Ovary (tissue), 9 donors: ENCODE results near the gene ZNF597. TPM values are rescaled to one million over a fixed set of nuclear protein-coding genes. Genes with fewer than 3 reads are reported as not detected.

Experiments
- DNase-seq, 5 donors: peaks; one replicate each; pipeline ENCODE4 v3.0.0-alpha.2; 2019 to 2020
- H3K27ac ChIP-seq, 2 donors: fragments of 200-600 bp; one replicate each; pipeline versions ENCODE4 v1.5.1 to v1.8.0; 2019 to 2022
- H3K27me3 ChIP-seq: fragments of 200-600 bp; one replicate; pipeline ENCODE4 v1.8.0; 2022
- H3K36me3 ChIP-seq: fragments of 200-600 bp; sonication (generic); one replicate; pipeline ENCODE4 v1.5.1; 2019
- H3K4me1 ChIP-seq: one replicate; pipeline ENCODE4 v1.8.1; 2013; ENCODE audit warnings: mild to moderate bottlenecking, moderate library complexity; ENCODE audit not compliant: insufficient read depth
- H3K4me3 ChIP-seq: fragments of 200-600 bp; sonication (generic); one replicate; pipeline ENCODE4 v1.5.1; 2017
- H3K9me3 ChIP-seq, 2 donors: fragments of 200-600 bp in 1 of 2; sonication (generic) in 1 of 2; one replicate each; pipeline versions ENCODE4 v1.5.1 to v1.8.1; 2013 to 2019; ENCODE audit warnings: mild to moderate bottlenecking in 1 of 2, moderate library complexity in 1 of 2
- CTCF ChIP-seq, 3 donors: fragments of 450-650 bp in 2 of 3; fragments of 200-600 bp in 1 of 3; IDR thresholded peaks; one replicate each; pipeline versions ENCODE4 v1.5.1 to v1.8.0; 2016 to 2022; ENCODE audit warnings: antibody characterized with exemption in 3 of 3, mild to moderate bottlenecking in 1 of 3
- EP300 ChIP-seq: sonication (generic); formaldehyde crosslinking; IDR thresholded peaks from one replicate; pipeline ENCODE4 v1.6.1; 2017; ENCODE audit warnings: antibody characterized with exemption
- POLR2A ChIP-seq: fragments of 450-650 bp; IDR thresholded peaks from one replicate; pipeline ENCODE4 v1.6.1; 2017; ENCODE audit warnings: antibody characterized with exemption, mild to moderate bottlenecking, moderate library complexity
- WGBS, 3 donors: extraction: QIAGEN DNeasy Blood & Tissue Kit in 1 of 3; methylation state at CpG; one replicate each; pipeline versions ENCODE4 v1.1.5 to v1.1.7; 2013 to 2017; 5-methylcytosine and 5-hydroxymethylcytosine counted together
- intact Hi-C, 4 donors: fragments of 100-400 bp; cut with DNase I; formaldehyde crosslinking; loops; one replicate each; pipeline versions ENCODE4 v1.11.0 to v1.15.1; 2022 to 2023
- polyA plus RNA-seq, 2 donors: library from polyadenylated mRNA; stranded (reverse); fragments of 200-250 nt in 1 of 2; fragments of 350-450 nt in 1 of 2; fragmentation: Illumina TruSeq in 1 of 2; extraction: RNeasy Lipid Tissue Mini Kit (QIAGEN cat#74804) in 1 of 2; gene quantifications; one replicate each; pipeline ENCODE4 v1.2.3, GENCODE V29; 2013 to 2014
- total RNA-seq, 7 donors: library from RNA; depleted of rRNA in 2 of 7; stranded (reverse); fragments of >200 nt in 2 of 7; fragmentation: NEBNext Ultra II Directional in 3 of 7; extraction: Animal tissue kit (Norgen Biotek cat#: 25700) in 3 of 7; gene quantifications; one replicate each; pipeline versions ENCODE4 v1.1.0 to v1.2.4, GENCODE V29; 2016 to 2023
- donor health status: DM: no; HTN: no; CAD: no; lungs with moderate emphysema.
- donor health status: DM: no; HTN: no; CAD: no.
- donor health status: Bipolar disorder and iron deficiency.
- donor health status: DM: yes; HTN: yes; CAD: no.
- donor health status: DM: no; HTN: no; CAD: no.
- donor health status: DM: yes; HTN: yes; CAD: no.

Gene ZNF597
- total and polyA plus RNA-seq, 9 donors, result 1.6 to 3.8 (median 3.0) TPM

GRCh38 chr16:3458278-3458851 lies 15.1 kb upstream of the ZNF597 start:
- Histone ChIP-seq H3K4me1 (peaks cover 11% of the 10 kb centered on the region), H3K4me3 (peak overlapping the region; percentile 71), H3K27me3 (no peaks in the 10 kb centered on the region), H3K27ac (peak overlapping the region; percentile 75 to 95), H3K9me3 (no peaks in the 10 kb centered on the region), H3K36me3 (no peaks in the 10 kb centered on the region)
- 1% methylated on average over 47 of the region's 47 CpGs for WGBS, 3 donors
- intact Hi-C loops, result no loop called here
- peak; percentile 25 to 64 (median 51) for DNase-seq
- TF ChIP-seq CTCF (IDR thresholded peaks at IDR 0.05) (no peak), EP300 (no peak), POLR2A (no peak)

DNA sequence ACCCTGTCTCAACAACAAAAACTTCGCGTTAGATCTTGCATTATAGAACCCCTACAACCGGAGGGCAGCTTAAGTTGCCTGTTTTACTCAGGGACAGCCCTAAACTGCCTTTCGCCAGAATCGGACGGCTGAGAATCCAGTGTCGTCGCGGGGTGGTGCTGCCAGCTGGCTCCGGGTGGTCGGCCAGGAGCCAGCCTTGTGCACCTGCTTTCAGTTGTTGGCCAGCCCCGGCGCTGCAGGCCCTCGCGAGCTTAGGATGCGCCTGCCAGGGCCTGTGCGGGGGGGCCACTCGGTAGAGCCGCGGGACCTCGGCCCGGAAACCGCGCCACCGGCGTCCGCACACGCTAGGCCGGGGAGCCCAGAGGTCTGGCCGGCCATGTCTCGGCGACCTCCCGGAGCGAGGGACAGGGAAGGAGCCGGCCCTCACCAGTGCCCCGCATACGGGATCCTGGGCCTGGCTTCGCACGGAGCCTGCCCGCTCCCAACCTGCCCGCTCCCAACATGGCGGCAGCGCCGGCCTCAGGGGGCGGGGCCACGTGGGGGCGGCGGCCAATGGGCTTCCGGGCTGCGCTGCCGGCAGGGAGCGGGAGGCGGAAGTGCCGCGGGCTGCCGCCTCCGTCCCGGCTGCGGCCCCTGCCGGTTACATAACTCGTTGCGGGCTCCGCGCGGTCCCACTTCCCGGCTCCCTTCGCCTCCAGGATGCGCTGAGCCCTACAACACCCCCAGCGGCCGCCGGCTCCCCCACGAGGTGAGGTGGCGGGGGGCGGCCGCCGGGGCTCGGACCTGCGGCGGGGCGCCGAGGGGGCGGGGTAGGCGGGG lies 14.3 kb upstream of the ZNF597 start:
- Histone ChIP-seq H3K27me3 (no peaks in the 10 kb centered on the region), H3K9me3 (no peaks in the 10 kb centered on the region), H3K4me1 (peaks cover 11% of the 10 kb centered on the region), H3K27ac (peak overlapping the region; percentile 75 to 95), H3K4me3 (peak overlapping the region; percentile 71), H3K36me3 (no peaks in the 10 kb centered on the region)
- peak; percentile 86 to 94 (median 90) for DNase-seq
- TF ChIP-seq EP300 (no peak), CTCF (IDR thresholded peaks at IDR 0.05) (peak; percentile 31 to 62 (median 55)), POLR2A (peak; percentile 63)
- intact Hi-C loops, result no loop called here
- 1% methylated on average over 55 to 82 of the region's 83 CpGs for WGBS, 3 donors

- no peaks in the 10 kb centered on the region for H3K9me3 ChIP-seq
- H3K27me3 ChIP-seq, result no peaks in the 10 kb centered on the region
- TF ChIP-seq EP300 (no peak), CTCF (IDR thresholded peaks at IDR 0.05) (no peak), POLR2A (no peak)
- H3K4me3 ChIP-seq, result no peak overlapping the region
- H3K27ac ChIP-seq, result no peak overlapping the region
- no peak for DNase-seq
- no peaks in the 10 kb centered on the region for H3K36me3 ChIP-seq
- intact Hi-C loops, result no loop called here
- H3K4me1 ChIP-seq, result peaks cover 8% of the 10 kb centered on the region
- 72 to 80% (median 76%) methylated on average over 10 of the region's 10 CpGs for WGBS, 3 donors
These were observed 11.4 kb upstream of the ZNF597 start for GRCh38 chr16:3454631-3455147.

DNA sequence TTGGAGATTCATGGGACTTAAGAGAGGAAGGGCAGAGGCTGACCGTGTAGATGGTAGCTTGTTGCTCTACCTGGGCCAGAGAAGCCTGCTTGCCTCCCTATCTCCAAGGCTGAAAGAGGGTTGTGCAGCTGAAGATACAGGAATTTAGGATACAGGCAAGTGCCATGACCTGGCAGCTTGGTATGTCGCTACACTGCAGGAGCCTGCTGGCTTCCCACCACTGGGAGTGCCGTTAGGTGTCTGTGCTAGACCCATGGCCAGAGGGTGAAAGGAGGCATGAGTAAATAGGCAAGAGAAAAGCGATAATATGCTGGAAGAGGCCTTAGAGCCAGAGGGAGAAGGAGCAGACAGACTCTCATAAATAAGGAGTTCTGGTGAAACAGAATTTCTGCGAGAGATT lies 10.8 kb upstream of the ZNF597 start:
- no peak overlapping the region for H3K4me3 ChIP-seq
- TF ChIP-seq POLR2A (no peak), CTCF (IDR thresholded peaks at IDR 0.05) (no peak), EP300 (no peak)
- H3K27ac ChIP-seq, result no peak overlapping the region
- no peaks in the 10 kb centered on the region for H3K36me3 ChIP-seq
- H3K27me3 ChIP-seq, result no peaks in the 10 kb centered on the region
- 80 to 82% (median 81%) methylated on average over 5 of the region's 5 CpGs for WGBS, 3 donors
- no peaks in the 10 kb centered on the region for H3K9me3 ChIP-seq
- intact Hi-C loops, result no loop called here
- H3K4me1 ChIP-seq, result peaks cover 3% of the 10 kb centered on the region
- no peak for DNase-seq
